ENCODE data around the gene LRCOL1.

LRCOL1 gene

DNA sequence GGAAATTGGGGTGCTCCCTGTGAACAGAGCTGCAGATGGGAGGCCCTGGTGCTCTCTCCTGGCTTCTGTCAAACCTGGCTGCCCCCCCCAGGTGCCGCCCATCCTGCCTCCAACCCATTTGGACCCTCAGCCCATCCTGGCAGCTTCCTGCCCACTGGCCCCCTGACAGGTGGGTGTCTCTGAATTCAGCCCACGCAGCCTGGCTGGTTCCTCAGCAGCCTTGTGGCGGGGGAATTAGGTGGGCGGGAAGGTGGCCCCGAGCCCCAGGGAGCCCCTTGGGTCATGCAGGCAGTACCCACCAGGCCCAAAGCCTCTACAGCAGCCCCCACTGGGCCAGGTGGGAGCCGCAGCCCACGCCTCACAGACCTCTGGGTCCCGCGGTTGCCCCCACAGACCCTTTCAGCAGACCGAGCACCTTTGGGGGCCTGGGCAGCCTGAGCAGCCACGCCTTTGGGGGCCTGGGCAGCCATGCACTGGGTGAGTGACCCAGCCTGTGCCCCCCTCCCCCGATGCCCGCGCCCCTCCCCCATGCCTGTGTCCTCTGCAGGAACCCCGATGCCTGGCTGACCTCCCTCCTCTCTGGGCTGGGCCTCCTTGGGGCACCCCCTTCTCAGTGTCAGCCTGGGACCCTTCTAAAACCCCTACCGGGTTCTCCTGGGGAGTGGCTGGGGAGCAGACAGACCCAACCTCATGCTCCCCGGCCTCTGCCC is 28.9 kb downstream of the LRCOL1 start:
- Histone ChIP-seq H4K20me1 (ENCODE audit: control insufficient read depth, insufficient read depth, low read depth, low read length) (no peaks in the 10 kb centered on the region), H3K4me3 (ENCODE audit: low read length) (no peak overlapping the region), H3K27me3 (ENCODE audit: control insufficient read depth, low read length) (no peaks in the 10 kb centered on the region), H3K4me2 (ENCODE audit: low read length) (no peak overlapping the region), H3K9me3 (ENCODE audit: control insufficient read depth, insufficient read depth, low read length) (no peaks in the 10 kb centered on the region), H3K27ac (ENCODE audit: low read depth, low read length) (no peak overlapping the region), H3K4me1 (ENCODE audit: control insufficient read depth, low read length) (no peaks in the 10 kb centered on the region), H3F3A (ENCODE audit: control insufficient read depth, insufficient read depth) (peaks cover 4% of the 10 kb centered on the region; the same call in 1 of the 2 replicates), H3K79me2 (ENCODE audit: control insufficient read depth, low read length) (no peaks in the 10 kb centered on the region), H3K9me2 (replicated peaks; ENCODE audit: control insufficient read depth, low read length) (no peaks in the 10 kb centered on the region), H3K36me3 (ENCODE audit: control insufficient read depth, low read length) (peaks cover 29% of the 10 kb centered on the region)
- TF ChIP-seq, protein P1, sequence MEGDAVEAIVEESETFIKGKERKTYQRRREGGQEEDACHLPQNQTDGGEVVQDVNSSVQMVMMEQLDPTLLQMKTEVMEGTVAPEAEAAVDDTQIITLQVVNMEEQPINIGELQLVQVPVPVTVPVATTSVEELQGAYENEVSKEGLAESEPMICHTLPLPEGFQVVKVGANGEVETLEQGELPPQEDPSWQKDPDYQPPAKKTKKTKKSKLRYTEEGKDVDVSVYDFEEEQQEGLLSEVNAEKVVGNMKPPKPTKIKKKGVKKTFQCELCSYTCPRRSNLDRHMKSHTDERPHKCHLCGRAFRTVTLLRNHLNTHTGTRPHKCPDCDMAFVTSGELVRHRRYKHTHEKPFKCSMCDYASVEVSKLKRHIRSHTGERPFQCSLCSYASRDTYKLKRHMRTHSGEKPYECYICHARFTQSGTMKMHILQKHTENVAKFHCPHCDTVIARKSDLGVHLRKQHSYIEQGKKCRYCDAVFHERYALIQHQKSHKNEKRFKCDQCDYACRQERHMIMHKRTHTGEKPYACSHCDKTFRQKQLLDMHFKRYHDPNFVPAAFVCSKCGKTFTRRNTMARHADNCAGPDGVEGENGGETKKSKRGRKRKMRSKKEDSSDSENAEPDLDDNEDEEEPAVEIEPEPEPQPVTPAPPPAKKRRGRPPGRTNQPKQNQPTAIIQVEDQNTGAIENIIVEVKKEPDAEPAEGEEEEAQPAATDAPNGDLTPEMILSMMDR (IDR thresholded peaks at IDR 0.05; ENCODE audit: low read depth, low read length, poor library complexity, severe bottlenecking) = no peak
- TF ChIP-seq EZH2phosphoT487 (IDR thresholded peaks at IDR 0.05; ENCODE audit: borderline replicate concordance, low read length) = no peak

DNA sequence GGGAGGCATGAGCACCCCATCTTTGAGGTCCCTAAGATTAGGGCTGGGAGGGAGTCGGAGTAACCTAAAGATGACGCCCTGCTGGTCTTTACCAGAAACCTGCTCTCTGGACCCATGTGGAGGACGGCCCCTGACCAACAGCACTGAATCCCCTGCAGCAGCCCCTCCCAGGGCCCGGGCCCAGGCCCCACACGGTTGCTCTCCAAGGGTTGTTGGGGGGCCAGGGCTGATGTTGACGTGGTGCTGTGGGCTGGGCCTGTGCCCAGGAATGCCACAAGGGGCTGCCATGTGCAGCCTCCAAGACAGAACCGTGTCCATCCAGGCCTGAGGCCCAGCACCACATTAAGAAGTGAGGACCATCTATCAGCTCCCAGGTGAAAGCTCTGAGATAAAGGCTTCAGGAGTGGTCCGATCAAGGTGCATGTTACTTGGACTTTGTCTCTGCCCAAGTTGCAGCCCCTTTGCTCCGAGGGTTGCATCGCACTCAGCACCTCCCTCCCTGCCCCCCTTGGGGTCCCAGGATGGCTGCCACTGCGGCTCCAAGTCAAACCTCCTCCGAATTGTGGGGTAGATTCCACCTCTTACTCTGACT is 29.6 kb downstream of the LRCOL1 start:
- Histone ChIP-seq H3K4me2 (ENCODE audit: low read length) (no peak overlapping the region), H3F3A (ENCODE audit: control insufficient read depth, insufficient read depth) (peaks cover 4% of the 10 kb centered on the region; the same call in 1 of the 2 replicates), H4K20me1 (ENCODE audit: control insufficient read depth, insufficient read depth, low read depth, low read length) (no peaks in the 10 kb centered on the region), H3K36me3 (ENCODE audit: control insufficient read depth, low read length) (peaks cover 31% of the 10 kb centered on the region), H3K27ac (ENCODE audit: low read depth, low read length) (no peak overlapping the region), H3K4me3 (ENCODE audit: low read length) (no peak overlapping the region), H3K9me2 (replicated peaks; ENCODE audit: control insufficient read depth, low read length) (no peaks in the 10 kb centered on the region), H3K27me3 (ENCODE audit: control insufficient read depth, low read length) (no peaks in the 10 kb centered on the region), H3K79me2 (ENCODE audit: control insufficient read depth, low read length) (no peaks in the 10 kb centered on the region), H3K4me1 (ENCODE audit: control insufficient read depth, low read length) (no peaks in the 10 kb centered on the region), H3K9me3 (ENCODE audit: control insufficient read depth, insufficient read depth, low read length) (no peaks in the 10 kb centered on the region)
- TF ChIP-seq EZH2phosphoT487 (IDR thresholded peaks at IDR 0.05; ENCODE audit: borderline replicate concordance, low read length) = no peak
- TF ChIP-seq, protein P1 (IDR thresholded peaks at IDR 0.05; ENCODE audit: low read depth, low read length, poor library complexity, severe bottlenecking) = no peak

DNA sequence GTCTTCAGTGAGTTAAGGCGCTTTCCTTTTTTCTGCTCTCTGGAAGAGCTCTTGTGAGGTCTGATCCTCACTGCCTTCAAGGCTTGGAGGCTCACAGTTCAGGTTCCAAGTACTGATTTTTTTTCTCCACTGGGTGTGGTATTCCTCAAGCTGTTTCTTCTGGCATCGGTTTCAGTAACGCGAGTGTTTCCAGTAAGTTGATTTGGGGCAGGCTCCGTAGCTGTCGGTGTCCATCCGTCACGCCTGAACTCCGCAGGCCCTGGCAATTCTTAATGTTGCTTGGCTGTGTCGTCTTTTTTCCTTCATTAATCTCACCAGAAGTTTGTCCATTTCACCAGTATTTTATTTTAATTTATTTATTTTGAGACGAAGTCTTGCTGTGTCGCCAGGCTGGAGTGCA is 30.6 kb downstream of the LRCOL1 start:
- H3K4me3 ChIP-seq (ENCODE audit: low read length) = no peak overlapping the region
- H3K9me3 ChIP-seq (ENCODE audit: control insufficient read depth, insufficient read depth, low read length) = no peaks in the 10 kb centered on the region
- no peaks in the 10 kb centered on the region for H3K4me1 ChIP-seq (ENCODE audit: control insufficient read depth, low read length)
- H3K9me2 ChIP-seq (replicated peaks; ENCODE audit: control insufficient read depth, low read length) = no peaks in the 10 kb centered on the region
- H3K27ac ChIP-seq (ENCODE audit: low read depth, low read length) = no peak overlapping the region
- H3K36me3 ChIP-seq (ENCODE audit: control insufficient read depth, low read length) = peaks cover 31% of the 10 kb centered on the region
- H3K27me3 ChIP-seq (ENCODE audit: control insufficient read depth, low read length) = no peaks in the 10 kb centered on the region
- peaks cover 4% of the 10 kb centered on the region; the same call in 1 of the 2 replicates for H3F3A ChIP-seq (ENCODE audit: control insufficient read depth, insufficient read depth)
- no peak for TF ChIP-seq EZH2phosphoT487 (IDR thresholded peaks at IDR 0.05; ENCODE audit: borderline replicate concordance, low read length)
- TF ChIP-seq, protein P1 (IDR thresholded peaks at IDR 0.05; ENCODE audit: low read depth, low read length, poor library complexity, severe bottlenecking) = no peak
- no peaks in the 10 kb centered on the region for H3K79me2 ChIP-seq (ENCODE audit: control insufficient read depth, low read length)
- H4K20me1 ChIP-seq (ENCODE audit: control insufficient read depth, insufficient read depth, low read depth, low read length) = no peaks in the 10 kb centered on the region
- H3K4me2 ChIP-seq (ENCODE audit: low read length) = no peak overlapping the region

Measured in DOHH2 (cell line).